MCF 10A (cell line): ENCODE results near the gene ABHD17B. TPM values are rescaled to one million over a fixed set of nuclear protein-coding genes. Genes with fewer than 3 reads are reported as not detected.

Experiments used
- BruUV-seq: library from RNA; stranded (reverse); fragments of 400-500 nt; replicated peaks from 2 replicates; lab custom pipeline; 2021; lab: Mats Ljungman, UMichigan
- CTCF ChIA-PET: fragments of 300-600 bp; sonication (Branson Sonifier 250); formaldehyde crosslinking; extraction: SDS; loops from one replicate; lab custom pipeline; 2021; ENCODE audit warnings: antibody characterized with exemption, inconsistent platforms; lab: Yijun Ruan, JAX
- POLR2A ChIA-PET: fragments of 300-600, 350-650 bp; sonication (Branson Sonifier 250); formaldehyde crosslinking; extraction: SDS; loops from one replicate; lab custom pipeline; 2020; ENCODE audit warnings: antibody characterized with exemption, inconsistent platforms; lab: Yijun Ruan, JAX
- DNase-seq: peaks from one replicate; pipeline ENCODE4 v3.0.0-alpha.2; 2018; ENCODE audit not compliant: unreplicated experiment
- H3K27ac Mint-ChIP-seq: one replicate; pipeline ENCODE4 v1.8.0; 2022; ENCODE audit warnings: mild to moderate bottlenecking, low read depth, mixed read lengths; ENCODE audit not compliant: unreplicated experiment
- H3K27me3 Mint-ChIP-seq: one replicate; pipeline ENCODE4 v1.8.0; 2022; ENCODE audit warnings: mixed read lengths; ENCODE audit not compliant: insufficient read depth, unreplicated experiment
- H3K36me3 Mint-ChIP-seq: one replicate; pipeline ENCODE4 v1.8.0; 2022; ENCODE audit warnings: mild to moderate bottlenecking, moderate library complexity, mixed read lengths; ENCODE audit not compliant: insufficient read depth, unreplicated experiment
- H3K4me1 Mint-ChIP-seq: one replicate; pipeline ENCODE4 v1.8.0; 2022; ENCODE audit warnings: mixed read lengths; ENCODE audit not compliant: insufficient read depth, unreplicated experiment
- H3K4me3 Mint-ChIP-seq: one replicate; pipeline ENCODE4 v1.8.0; 2022; ENCODE audit warnings: mild to moderate bottlenecking, moderate library complexity, mixed read lengths; ENCODE audit not compliant: unreplicated experiment
- H3K9me3 Mint-ChIP-seq: one replicate; pipeline ENCODE4 v1.8.0; 2022; ENCODE audit warnings: mixed read lengths; ENCODE audit not compliant: unreplicated experiment
- CTCF ChIP-seq: fragments of 200-600 bp; IDR thresholded peaks from one replicate; pipeline ENCODE4 v1.8.0; 2022; ENCODE audit warnings: antibody characterized with exemption, mild to moderate bottlenecking; ENCODE audit not compliant: unreplicated experiment
- intact Hi-C: fragments of 100-400 bp; cut with micrococcal nuclease; formaldehyde crosslinking; loops from 2 replicates; pipeline ENCODE4 v1.14.1; 2022
- total RNA-seq: library from RNA; stranded (reverse); gene quantifications from 2 replicates; pipeline ENCODE4 v1.2.3, GENCODE V29; 2022

The ABHD17B gene
- total RNA-seq, 1 experiment from 2014 or later = 10.5 TPM

GRCh38 chr9:71941998-71942567 is 31.1 kb upstream of the ABHD17B start:
- peaks cover 33% of the 10 kb centered on the region for H3K4me1 Mint-ChIP-seq
- TF ChIP-seq CTCF = no peak
- no peak for DNase-seq

GRCh38 chr9:71941060-71941568 is 30.1 kb upstream of the ABHD17B start:
- Mint-ChIP-seq H3K27me3 (no peaks in the 10 kb centered on the region), H3K9me3 (no peaks in the 10 kb centered on the region), H3K4me1 (peaks cover 37% of the 10 kb centered on the region), H3K27ac (no peak overlapping the region), H3K36me3 (no peaks in the 10 kb centered on the region), H3K4me3 (no peak overlapping the region)
- no peak for DNase-seq
- TF ChIP-seq CTCF = no peak
- ChIA-PET CTCF (no interaction called here), POLR2A (interaction anchor here (6.7 kb wide), 1 partner anchor 29 kb away, joined by 79 read pairs; the partner anchor contains the start of genes ABHD17B and C9orf85)
- intact Hi-C loops = no loop called here
- BruUV-seq = no TSS peak

More at GRCh38 chr9:71941998-71942567, 31.1 kb upstream of the ABHD17B start:
- no peak overlapping the region for H3K4me3 Mint-ChIP-seq
- intact Hi-C loops = no loop called here
- no peaks in the 10 kb centered on the region for H3K36me3 Mint-ChIP-seq
- CTCF ChIA-PET = interaction anchor here (0.6 to 1.0 kb wide), 4 partner anchors 11 to 258 kb away, joined by 3 to 7 read pairs (median 3); no protein-coding TSS in a partner anchor
- POLR2A ChIA-PET = interaction anchor here (0.9 to 6.7 kb wide), 2 partner anchors 30 to 33 kb away, joined by 4 to 79 read pairs; partner anchors contain the start of genes ABHD17B and C9orf85
- BruUV-seq = no TSS peak
- no peaks in the 10 kb centered on the region for H3K9me3 Mint-ChIP-seq
- H3K27ac Mint-ChIP-seq = no peak overlapping the region
- no peaks in the 10 kb centered on the region for H3K27me3 Mint-ChIP-seq

GRCh38 chr9:71937898-71938297 is 26.9 kb upstream of the ABHD17B start:
- no peak for TF ChIP-seq CTCF

GRCh38 chr9:71937070-71937625 is 26.2 kb upstream of the ABHD17B start:
- Mint-ChIP-seq H3K4me3 (no peak overlapping the region), H3K9me3 (no peaks in the 10 kb centered on the region), H3K27me3 (no peaks in the 10 kb centered on the region), H3K27ac (peak overlapping the region; percentile 41), H3K4me1 (peaks cover 33% of the 10 kb centered on the region), H3K36me3 (peaks cover 5% of the 10 kb centered on the region)
- CTCF ChIA-PET = interaction anchor here (0.6 to 1.5 kb wide), 4 partner anchors 22 to 1651 kb away, joined by 3 read pairs; no protein-coding TSS in a partner anchor
- TF ChIP-seq CTCF = no peak
- no TSS peak for BruUV-seq
- POLR2A ChIA-PET = interaction anchor here (0.9 to 6.7 kb wide), 6 partner anchors 9 to 245 kb away, joined by 3 to 79 read pairs (median 6); partner anchors contain the start of genes ABHD17B and C9orf85
- DNase-seq = no peak
- intact Hi-C loops = no loop called here

More at GRCh38 chr9:71937898-71938297, 26.9 kb upstream of the ABHD17B start:
- BruUV-seq = no TSS peak
- intact Hi-C loops = no loop called here
- Mint-ChIP-seq H3K4me3 (no peak overlapping the region), H3K4me1 (peaks cover 36% of the 10 kb centered on the region), H3K36me3 (no peaks in the 10 kb centered on the region), H3K9me3 (no peaks in the 10 kb centered on the region), H3K27me3 (no peaks in the 10 kb centered on the region), H3K27ac (peak overlapping the region; percentile 41)
- POLR2A ChIA-PET = interaction anchor here (0.9 to 6.7 kb wide), 5 partner anchors 10 to 246 kb away, joined by 3 to 79 read pairs (median 4); partner anchors contain the start of genes ABHD17B and C9orf85
- CTCF ChIA-PET = no interaction called here
- DNase-seq = no peak
